ENCODE results near the gene ATP1B2.
"Not testable (repeated sequence)": the region's sequence is repeated elsewhere in the genome, so short reads cannot be mapped to it uniquely, and the experiment has no call there.

The ATP1B2 gene

GRCh38 chr17:7650509-7651096, at the start of gene ATP1B2:
Gene ATP1B2 (plus strand): TSS chr17:7650926. CDS start chr17:7651519, 593 bp downstream.
- DNase-seq (ENCODE audit: low spot score): peak; percentile 34

DNA sequence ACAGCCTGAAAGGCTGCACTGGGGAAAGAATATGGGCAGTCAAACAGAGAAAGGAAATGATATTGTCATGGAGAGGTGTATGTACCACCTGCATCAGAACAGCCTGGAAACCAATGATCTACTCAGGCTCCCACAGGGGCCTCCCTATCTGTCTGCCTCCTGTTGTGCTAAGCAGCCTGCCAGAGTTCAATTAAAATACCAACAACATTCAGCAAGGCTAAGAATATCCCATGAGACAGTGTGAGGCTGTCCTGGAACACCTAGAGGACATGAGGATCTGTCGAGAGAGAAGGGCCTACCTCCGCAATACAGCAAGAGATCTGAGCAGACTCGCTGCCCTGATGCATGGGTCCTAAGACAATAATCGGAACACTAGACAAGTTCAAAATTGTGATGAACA, 44.4 kb upstream of the ATP1B2 start:
- no peak for DNase-seq (ENCODE audit: low spot score)

GRCh38 chr17:7610641-7611040, 40.1 kb upstream of the ATP1B2 start:
- no peak for DNase-seq (ENCODE audit: low spot score)

DNA sequence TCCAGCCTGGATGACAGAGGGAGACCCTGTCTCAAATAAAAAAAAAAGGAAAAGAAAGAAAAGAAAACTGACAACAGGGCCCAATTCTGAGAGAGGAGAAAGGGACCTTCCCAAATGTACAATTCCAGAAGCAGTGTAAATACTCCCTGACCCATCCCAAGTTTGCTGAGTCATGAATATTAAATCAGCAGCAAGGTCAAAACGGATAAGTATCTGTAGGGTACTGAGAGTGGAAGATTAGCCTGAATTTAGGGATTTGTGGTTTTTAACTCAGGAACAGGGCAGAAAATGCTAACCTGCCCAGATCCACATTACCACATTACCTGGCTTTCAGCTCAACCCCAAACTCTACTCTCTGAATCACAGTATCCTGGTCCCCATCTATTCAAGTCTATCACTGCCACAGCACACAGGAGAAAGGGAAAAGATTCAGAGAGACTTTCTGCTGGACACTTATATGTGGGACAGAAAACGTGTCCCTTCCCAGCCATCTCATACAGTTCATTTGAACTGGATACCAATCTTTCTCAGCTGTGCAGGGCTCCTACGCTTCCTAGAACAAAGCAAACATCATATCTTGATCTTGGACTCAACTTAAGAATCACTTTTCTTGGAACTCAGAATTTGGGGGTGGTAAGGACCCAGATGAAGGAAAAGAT, 39.0 kb upstream of the ATP1B2 start:
- no peak for DNase-seq (ENCODE audit: low spot score)

- no peak for DNase-seq (ENCODE audit: low spot score)
Observed at GRCh38 chr17:7612294-7612640, 38.5 kb upstream of the ATP1B2 start.

GRCh38 chr17:7613769-7614424, 36.8 kb upstream of the ATP1B2 start:
- no peak for DNase-seq (ENCODE audit: low spot score)

DNA sequence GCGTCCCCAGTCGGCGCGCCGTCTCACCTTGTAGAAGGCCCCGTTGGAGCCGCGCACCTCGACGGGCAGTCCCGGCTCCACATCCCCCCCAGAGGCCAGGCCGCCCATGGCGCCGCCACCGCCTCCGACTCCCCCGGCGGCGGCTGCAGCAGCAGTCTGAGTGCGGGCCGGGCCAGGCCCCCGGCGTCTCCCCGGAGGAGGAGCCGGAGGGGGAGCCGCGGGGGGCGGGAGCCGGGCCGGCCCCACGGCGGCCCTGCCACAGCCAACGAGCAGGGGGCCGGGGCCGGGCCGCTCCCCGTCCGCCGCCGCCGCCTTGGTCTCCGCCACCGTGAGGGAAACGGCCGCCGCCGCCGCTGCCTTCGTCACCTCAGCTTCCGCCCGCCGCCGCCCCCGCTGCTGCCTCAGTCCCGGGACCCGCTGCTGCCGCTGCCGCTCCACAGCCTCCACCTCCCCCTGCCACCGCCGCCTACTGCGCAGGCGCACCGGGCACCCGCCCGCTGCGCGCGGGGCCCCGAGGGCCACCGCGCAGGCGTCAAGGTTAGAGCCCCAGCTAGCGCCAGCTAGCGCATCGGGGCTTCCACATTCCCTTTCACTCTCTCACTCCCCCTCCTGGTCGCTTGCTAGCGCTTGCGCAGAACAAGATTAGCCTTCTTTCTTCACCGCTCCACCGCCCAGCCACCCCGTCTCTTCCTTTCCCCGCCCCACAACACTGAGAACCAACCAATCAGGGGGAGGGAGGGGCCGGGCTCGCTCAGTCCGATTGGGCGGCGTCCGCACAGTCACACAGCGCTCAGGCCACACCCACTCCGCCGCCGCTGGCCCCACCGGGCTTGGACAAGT, 36.1 kb upstream of the ATP1B2 start, which contains the start of gene FXR2:
FXR2 (minus strand) TSS at position 473 of the 840 bp plus-strand sequence; CDS start at position 108, 365 bp downstream.
- DNase-seq (ENCODE audit: low spot score): peak; percentile 100

DNA sequence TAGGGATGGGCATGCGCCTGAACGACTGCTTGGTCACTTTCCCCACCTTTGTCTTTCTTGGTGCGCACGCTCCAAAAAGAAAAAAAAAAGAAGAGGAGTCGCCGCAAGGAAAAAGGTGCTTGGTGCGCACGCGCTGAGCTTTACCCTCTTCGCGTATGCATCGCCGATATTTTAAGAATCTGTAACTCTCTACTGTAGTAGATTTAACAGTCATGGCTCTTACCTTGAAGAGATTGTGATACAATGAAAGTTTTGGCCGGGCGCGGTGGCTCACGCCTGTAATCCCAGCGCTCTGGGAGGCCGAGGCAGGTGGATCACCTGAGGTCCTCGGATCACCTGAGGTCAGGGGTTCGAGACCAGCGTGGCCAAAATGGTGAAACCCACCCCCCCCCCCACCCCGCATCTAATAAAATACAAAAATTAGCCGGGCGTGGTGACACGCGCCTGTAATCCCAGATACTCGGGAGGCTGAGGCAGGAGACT, 35.4 kb upstream of the ATP1B2 start:
- no peak for DNase-seq (ENCODE audit: low spot score)

DNA sequence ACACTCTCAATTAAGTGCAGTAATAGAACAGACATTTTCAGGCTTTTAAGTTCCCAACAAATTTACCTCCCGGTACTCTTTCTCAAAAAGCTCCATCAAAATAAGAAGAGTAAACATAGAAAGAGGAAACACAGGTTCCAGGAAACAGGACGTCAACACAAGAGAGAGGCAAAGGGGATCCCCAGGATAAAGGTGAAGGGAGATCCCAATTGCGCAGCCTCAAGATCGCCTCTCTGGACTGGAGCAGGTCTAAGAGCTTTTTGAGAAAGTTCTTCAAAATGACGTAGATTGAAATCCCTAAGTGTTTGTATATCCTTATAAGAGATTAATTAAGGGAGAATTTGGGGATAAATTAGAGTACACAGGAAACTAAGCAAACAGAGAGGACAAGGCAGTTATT, 32.1 kb upstream of the ATP1B2 start:
- no peak for DNase-seq (ENCODE audit: low spot score)

DNA sequence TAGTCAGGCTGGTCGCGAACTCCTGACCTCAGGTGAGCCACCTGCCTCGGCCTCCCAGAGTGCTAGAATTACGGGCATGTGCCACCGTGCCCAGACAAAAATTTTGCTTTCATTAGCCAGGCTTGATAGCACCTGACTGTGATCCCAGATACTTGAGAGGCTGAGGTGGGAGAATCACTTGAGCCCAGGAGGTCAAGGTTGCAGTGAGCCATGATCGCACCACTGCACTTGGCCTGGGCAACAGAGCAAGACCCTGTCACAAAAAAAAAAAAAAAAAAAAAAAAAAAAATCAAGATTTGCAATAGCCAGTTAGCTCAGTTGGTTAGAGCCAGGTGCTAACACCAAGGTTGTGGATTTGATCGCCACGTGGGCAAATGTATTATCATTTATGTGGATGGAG, 29.9 kb upstream of the ATP1B2 start:
- DNase-seq (ENCODE audit: low spot score): no peak

- no peak for DNase-seq (ENCODE audit: low spot score)
Observed at GRCh38 chr17:7623661-7624060, 27.1 kb upstream of the ATP1B2 start.

DNA sequence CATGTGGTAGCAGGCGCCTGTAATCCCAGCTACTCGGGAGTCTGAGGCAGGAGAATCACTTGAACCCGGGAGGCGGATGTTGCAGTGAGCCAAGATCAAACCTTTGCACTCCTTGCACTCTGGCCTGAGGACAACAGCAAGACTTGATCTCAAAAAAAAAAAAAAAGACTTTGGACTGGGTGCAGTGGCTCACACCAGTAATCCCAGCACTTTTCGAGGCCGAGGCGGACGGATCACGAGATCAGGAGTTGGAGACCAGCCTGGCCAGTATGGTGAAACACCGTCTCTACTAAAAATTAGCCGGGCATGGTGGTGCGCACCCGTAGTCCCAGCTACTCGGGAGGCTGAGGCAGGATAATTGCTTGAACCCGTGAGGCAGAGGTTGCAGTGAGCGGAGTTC, 25.0 kb upstream of the ATP1B2 start:
- not testable (repeated sequence) for DNase-seq (ENCODE audit: low spot score)

GRCh38 chr17:7626307-7626706, 24.4 kb upstream of the ATP1B2 start:
- DNase-seq (ENCODE audit: low spot score): no peak

DNA sequence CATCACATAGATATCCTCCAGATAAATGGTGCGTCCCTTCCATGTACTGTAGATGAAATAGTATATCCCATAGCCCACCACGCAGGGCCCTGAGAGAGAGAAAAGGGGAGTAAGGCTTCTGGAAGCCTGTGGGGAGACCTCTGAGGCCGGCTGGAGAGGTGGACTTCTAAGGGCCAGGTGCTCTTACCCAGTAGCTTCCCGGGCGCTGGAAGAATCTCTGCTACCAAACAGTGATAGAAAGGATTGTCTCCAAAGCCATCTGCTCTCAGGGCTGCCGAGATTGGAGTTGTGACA, 23.8 kb upstream of the ATP1B2 start:
- no peak for DNase-seq (ENCODE audit: low spot score)

DNA sequence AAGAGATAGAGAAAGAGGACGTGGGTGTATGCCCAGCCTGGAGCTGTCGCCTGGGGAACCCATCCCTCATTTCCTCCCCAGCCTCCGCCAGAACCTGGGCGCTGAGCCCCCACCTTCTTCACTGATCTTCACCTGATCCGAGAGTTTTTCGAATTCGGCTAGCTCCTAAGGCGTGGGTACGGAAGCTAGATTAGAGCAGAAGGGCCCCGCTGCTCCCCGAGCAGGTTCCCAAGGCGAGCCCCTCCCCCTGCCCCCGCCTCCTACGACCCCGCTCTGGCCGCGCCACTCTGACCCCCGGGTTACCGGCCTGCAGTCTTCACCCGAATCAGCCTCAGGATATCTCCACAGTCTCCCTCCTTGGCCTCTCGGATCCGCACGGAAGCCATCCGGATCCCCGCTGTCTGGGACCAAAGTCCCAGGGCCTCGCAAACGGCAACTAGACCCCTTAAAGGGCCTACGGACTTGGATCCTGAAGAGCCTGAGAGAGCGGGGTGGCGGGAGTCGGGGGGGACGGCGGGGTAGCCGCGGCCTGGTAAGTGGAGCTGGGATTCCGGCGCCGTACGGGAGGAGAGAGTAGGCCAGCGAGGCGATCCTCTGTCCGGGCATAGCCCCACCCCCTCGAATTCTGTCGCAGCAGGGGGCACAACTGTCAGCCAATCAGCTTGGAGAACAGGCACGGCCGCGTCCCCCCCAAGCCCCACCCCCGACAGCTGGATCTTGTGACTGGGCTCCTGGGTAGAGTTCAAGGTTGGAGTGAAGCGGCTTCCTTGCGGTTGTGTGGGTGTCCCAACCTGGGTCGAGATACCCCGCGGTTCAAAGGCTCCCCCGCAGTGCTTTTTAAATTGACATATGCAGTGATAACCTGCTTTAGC, 23.2 kb upstream of the ATP1B2 start, which contains the start of gene SAT2:
SAT2 (minus strand) TSS at position 572 of the 872 bp plus-strand sequence; CDS start at position 386, 186 bp downstream.
- peak; percentile 90 for DNase-seq (ENCODE audit: low spot score)

DNA sequence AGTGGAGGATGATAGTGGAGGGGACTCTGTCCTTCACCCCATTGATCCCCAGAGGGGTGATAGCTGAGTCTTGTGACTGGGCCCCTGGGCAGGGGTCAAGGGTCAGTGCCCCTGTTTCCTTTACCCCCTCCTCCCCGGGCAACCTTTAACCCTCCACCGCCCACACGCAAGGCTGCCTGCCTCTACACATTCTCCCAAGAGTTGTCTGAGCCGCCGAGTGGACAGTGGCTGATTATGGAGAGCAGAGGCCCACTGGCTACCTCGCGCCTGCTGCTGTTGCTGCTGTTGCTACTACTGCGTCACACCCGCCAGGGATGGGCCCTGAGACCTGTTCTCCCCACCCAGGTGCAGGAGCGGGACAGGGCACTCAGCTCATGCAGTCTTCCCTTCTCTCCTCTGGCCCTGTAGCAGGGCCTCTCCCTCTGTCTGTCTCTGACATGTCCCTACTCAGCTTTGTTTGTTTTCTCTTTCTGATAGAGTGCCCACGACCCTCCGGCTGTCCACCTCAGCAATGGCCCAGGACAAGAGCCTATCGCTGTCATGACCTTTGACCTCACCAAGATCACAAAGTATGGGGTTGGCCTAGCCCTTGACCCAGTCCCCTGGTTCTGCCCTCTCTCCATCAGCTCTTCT, 20.7 kb upstream of the ATP1B2 start, which contains the start of gene SHBG:
SHBG (plus strand) TSS at position 197 of the 633 bp plus-strand sequence; CDS start at position 235, 38 bp downstream.
- no peak for DNase-seq (ENCODE audit: low spot score)

DNA sequence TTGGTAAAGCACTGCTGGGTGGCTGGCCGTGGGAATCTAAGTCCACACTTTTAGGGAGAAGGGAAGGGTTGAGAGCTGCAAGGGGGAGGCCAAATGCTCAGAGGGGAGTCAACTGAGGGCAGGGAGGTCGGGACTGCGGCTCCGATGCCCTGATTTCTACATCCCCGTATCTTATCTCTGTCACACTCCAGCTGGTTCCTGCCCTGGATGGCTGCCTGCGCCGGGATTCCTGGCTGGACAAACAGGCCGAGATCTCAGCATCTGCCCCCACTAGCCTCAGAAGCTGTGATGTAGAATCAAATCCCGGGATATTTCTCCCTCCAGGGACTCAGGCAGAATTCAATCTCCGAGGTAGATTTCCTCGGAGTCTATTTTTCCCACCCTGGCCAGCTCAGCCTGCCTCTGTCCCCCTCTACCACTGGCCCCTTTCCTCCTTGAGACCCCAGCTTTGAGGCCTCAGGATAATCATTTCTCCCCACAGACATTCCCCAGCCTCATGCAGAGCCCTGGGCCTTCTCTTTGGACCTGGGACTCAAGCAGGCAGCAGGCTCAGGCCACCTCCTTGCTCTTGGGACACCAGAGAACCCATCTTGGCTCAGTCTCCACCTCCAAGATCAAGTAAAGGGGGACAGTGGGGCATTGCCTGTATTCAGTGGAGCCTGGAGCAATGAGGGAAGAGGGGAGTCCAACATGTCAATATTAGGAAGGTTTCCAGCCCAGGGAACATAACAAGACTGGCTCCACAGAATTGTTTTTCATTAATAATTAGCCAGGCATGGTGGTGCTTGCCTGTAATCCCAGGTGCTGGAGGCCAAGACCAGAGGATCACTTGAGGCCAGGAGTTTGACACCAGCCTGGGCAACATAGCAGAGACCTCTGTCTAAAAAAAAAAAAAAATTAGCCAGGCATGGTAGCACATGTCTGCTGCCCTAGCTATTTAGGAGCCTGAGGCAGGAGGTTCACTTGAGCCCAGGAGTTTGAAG, 19.0 kb upstream of the ATP1B2 start:
- DNase-seq (ENCODE audit: low spot score): no peak

GRCh38 chr17:7632492-7632894, 18.2 kb upstream of the ATP1B2 start:
- DNase-seq (ENCODE audit: low spot score): peak; percentile 52

DNA sequence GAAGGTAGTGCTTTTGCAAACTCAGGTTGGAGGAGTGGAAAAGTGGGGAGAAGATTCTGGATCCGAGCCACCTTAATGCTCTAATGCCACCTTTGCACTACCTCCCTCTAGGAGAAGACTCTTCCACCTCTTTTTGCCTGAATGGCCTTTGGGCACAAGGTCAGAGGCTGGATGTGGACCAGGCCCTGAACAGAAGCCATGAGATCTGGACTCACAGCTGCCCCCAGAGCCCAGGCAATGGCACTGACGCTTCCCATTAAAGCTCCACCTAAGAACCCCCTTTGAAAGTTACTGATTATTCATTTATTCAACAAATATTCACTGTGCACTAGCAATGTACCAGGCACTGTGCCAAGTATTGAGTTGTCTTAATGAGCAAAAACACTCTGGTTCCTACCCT, 17.6 kb upstream of the ATP1B2 start:
- DNase-seq (ENCODE audit: low spot score): no peak

GRCh38 chr17:7634384-7634783, 16.3 kb upstream of the ATP1B2 start:
- no peak for DNase-seq (ENCODE audit: low spot score)

Measured in activated CD4-positive, alpha-beta T cell treated with anti-CD3 and anti-CD28 coated beads, Interleukin-2, Interleukin-4, amounts not matched to agents 100 ng/mL and 50 ng/mL, durations not matched to agents 16 hours and 8 hours (primary cell).